OCI-LY3 (cell line): Measurements from ENCODE around the gene COLEC11.

Experiments used
- CTCF ChIP-seq: fragments of 200-600, 300-600 bp; sonication (generic); IDR thresholded peaks from 2 replicates; pipeline ENCODE4 v1.5.1; 2014; ENCODE audit warnings: antibody characterized with exemption, low read length, low read depth
- EZH2phosphoT487 ChIP-seq: fragments of 200-600 bp; shearing (Covaris generic); IDR thresholded peaks from 2 replicates; pipeline ENCODE4 v1.6.1; 2018; ENCODE audit warnings: antibody characterized with exemption, mixed run types, low read depth

DNA sequence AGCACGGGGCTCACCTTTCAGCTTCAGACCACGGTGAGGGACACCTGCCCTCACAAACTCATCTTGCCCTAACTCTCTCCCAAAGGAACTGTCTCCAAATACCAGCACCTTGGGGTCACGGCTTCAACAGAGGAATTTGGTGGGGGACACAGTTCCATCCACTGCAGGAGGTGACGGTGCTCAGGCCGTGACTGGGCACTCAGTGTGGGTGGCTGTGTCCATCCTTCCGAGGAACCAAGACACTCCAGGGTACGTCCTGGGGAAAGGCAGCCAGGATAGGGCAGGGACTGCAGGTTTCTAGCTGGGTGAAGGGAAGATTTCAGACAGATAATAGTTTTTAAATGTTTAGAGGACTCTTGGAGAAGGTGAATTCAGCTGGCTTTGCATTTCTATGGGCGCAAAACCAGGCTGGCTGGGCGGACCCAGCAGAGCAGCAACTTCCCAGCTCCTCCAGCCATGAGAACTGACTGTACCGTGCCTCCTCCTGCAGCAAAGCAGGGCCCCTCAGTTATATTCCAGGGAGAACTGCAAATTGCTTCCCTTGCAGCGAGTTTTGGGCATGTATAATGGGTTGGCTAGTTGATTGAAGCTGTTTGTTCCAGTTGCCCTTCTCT, 39.2 kb downstream of the COLEC11 start:
- TF ChIP-seq CTCF (no peak), EZH2phosphoT487 (no peak)
